ENCODE results near the gene SLC23A2. TPM values are rescaled to one million over a fixed set of nuclear protein-coding genes. Genes with fewer than 3 reads are reported as not detected.

The SLC23A2 gene
- total RNA-seq, 2 experiments from 2014 or later: 14.3 to 25.7 TPM

- Histone ChIP-seq H3K79me2 (ENCODE audit: insufficient read depth, low read depth, low read length) (no peaks in the 10 kb centered on the region), H2AFZ (ENCODE audit: low read length) (no peak overlapping the region), H4K20me1 (ENCODE audit: insufficient read depth, low read length) (peaks cover 3% of the 10 kb centered on the region; the same call in 1 of the 2 replicates), H3K9me2 (ENCODE audit: insufficient read depth, low read length) (no peaks in the 10 kb centered on the region), H3K4me3 (ENCODE audit: low read depth, low read length, poor library complexity, severe bottlenecking) (no peak overlapping the region), H3K9me3 (ENCODE audit: low read length) (peaks cover 9% of the 10 kb centered on the region; the same call in 1 of the 2 replicates), H3K4me1 (ENCODE audit: insufficient read depth, low read length, poor library complexity, severe bottlenecking) (peaks cover 21% of the 10 kb centered on the region), H3K36me3 (ENCODE audit: insufficient read depth, low read length) (peaks cover 10% of the 10 kb centered on the region), H3K27ac (ENCODE audit: low read depth, low read length, poor library complexity, severe bottlenecking) (no peak overlapping the region), H3K4me2 (ENCODE audit: low read length) (no peak overlapping the region)
- CTCF ChIA-PET (ENCODE audit: unreplicated experiment): interaction anchor here (0.6 kb wide), 2 partner anchors 114 to 126 kb away, joined by 3 to 4 read pairs; no protein-coding TSS in a partner anchor
- POLR2A ChIA-PET: interaction anchor here (0.6 to 0.8 kb wide), 2 partner anchors 9 to 101 kb away, joined by 3 read pairs; no protein-coding TSS in a partner anchor
- intact Hi-C loops (cut with micrococcal nuclease; ENCODE audit: unreplicated experiment): loop anchor here (5.0 kb wide), 1 partner anchor 341 kb away; no protein-coding TSS in a partner anchor
- no peak for TF ChIP-seq EZH2phosphoT487 (IDR thresholded peaks at IDR 0.05; ENCODE audit: borderline replicate concordance, low read depth, low read length)
- no peak for TF ChIP-seq CTCF (conservative IDR thresholded peaks at IDR 0.05; ENCODE audit: low read length)
- no TSS peak for BruUV-seq (replicated peaks)
- no peak for DNase-seq (ENCODE audit: low spot score)
Measured at GRCh38 chr20:4947817-4948559, 53.3 kb downstream of the SLC23A2 start.

GRCh38 chr20:4946986-4947385, 54.3 kb downstream of the SLC23A2 start:
- POLR2A ChIA-PET: no interaction called here
- H4K20me1 ChIP-seq (ENCODE audit: insufficient read depth, low read length): peaks cover 3% of the 10 kb centered on the region; the same call in 1 of the 2 replicates

More at GRCh38 chr20:4946986-4947385, 54.3 kb downstream of the SLC23A2 start:
- DNase-seq (ENCODE audit: low spot score): no peak
- Histone ChIP-seq H3K36me3 (ENCODE audit: insufficient read depth, low read length) (peaks cover under 1% of the 10 kb centered on the region), H3K4me2 (ENCODE audit: low read length) (no peak overlapping the region), H3K27ac (ENCODE audit: low read depth, low read length, poor library complexity, severe bottlenecking) (no peak overlapping the region), H3K9me2 (ENCODE audit: insufficient read depth, low read length) (no peaks in the 10 kb centered on the region), H3K4me3 (ENCODE audit: low read depth, low read length, poor library complexity, severe bottlenecking) (no peak overlapping the region), H3K79me2 (ENCODE audit: insufficient read depth, low read depth, low read length) (peaks cover 6% of the 10 kb centered on the region; the same call in 1 of the 2 replicates), H3K9me3 (ENCODE audit: low read length) (peaks cover under 1% of the 10 kb centered on the region; the same call in 1 of the 2 replicates), H2AFZ (ENCODE audit: low read length) (no peak overlapping the region), H3K4me1 (ENCODE audit: insufficient read depth, low read length, poor library complexity, severe bottlenecking) (peaks cover 31% of the 10 kb centered on the region)
- intact Hi-C loops (cut with micrococcal nuclease; ENCODE audit: unreplicated experiment): loop anchor here (5.0 kb wide), 1 partner anchor 340 kb away; no protein-coding TSS in a partner anchor
- TF ChIP-seq EZH2phosphoT487 (IDR thresholded peaks at IDR 0.05; ENCODE audit: borderline replicate concordance, low read depth, low read length) (no peak), CTCF (conservative IDR thresholded peaks at IDR 0.05; ENCODE audit: low read length) (no peak)
- CTCF ChIA-PET (ENCODE audit: unreplicated experiment): no interaction called here
- no TSS peak for BruUV-seq (replicated peaks)
